ENCODE data around the gene CYP4F2. TPM values are rescaled to one million over a fixed set of nuclear protein-coding genes. Genes with fewer than 3 reads are reported as not detected.

Gene CYP4F2
- 1.7 TPM in 1 of 2 replicates, not detected in the other for total RNA-seq

GRCh38 chr19:15897738-15898276 is at the start of gene CYP4F2:
CYP4F2 (minus strand) TSS chr19:15898074; CDS start chr19:15897611, 463 bp downstream.

GRCh38 chr19:15934332-15935078 is 36.6 kb upstream of the CYP4F2 start, which contains the start of gene CYP4F11:
CYP4F11 (minus strand) TSS chr19:15934529; CDS start chr19:15934408, 121 bp downstream.

Other genes with a start within 250 kb of the CYP4F2 start
- gene CYP4F12, start 225.0 kb downstream of the CYP4F2 start, total RNA-seq, result 6.8 TPM in 1 of 2 replicates, not detected in the other
- gene OR10H2, start 170.1 kb downstream of the CYP4F2 start, total RNA-seq, result not detected in 2 replicates
- gene OR10H3, start 160.1 kb downstream of the CYP4F2 start, total RNA-seq, result not detected in 2 replicates
- gene OR10H5, start 110.4 kb downstream of the CYP4F2 start, total RNA-seq, result not detected in 2 replicates
- gene OR10H1, start 82.4 kb downstream of the CYP4F2 start, total RNA-seq, result under 0.01 TPM in 1 of 2 replicates, not detected in the other
- 3.9 and 4.0 TPM in 2 replicates for gene CYP4F11, start 36.5 kb upstream of the CYP4F2 start, total RNA-seq
- gene OR10H4, start 50.9 kb upstream of the CYP4F2 start, total RNA-seq, result not detected in 2 replicates
- 159 and 486 TPM in 2 replicates for gene TPM4, start 178.4 kb upstream of the CYP4F2 start, total RNA-seq
- 32.0 and 47.0 TPM in 2 replicates for gene RAB8A, start 213.8 kb upstream of the CYP4F2 start, total RNA-seq
- 0.43 and 0.96 TPM in 2 replicates for gene HSH2D, start 245.6 kb upstream of the CYP4F2 start, total RNA-seq